Endothelial cell of hepatic sinusoid (primary cell): Measurements from ENCODE around the gene RALGPS2.

Experiments used
- in situ Hi-C: cut with HindIII; loops from 2 replicates; pipeline ENCODE4 v1.10.0; 2017; ENCODE audit warnings: low sequenced_read_pairs

Gene RALGPS2

GRCh38 chr1:178724728-178725465 is at the start of gene RALGPS2:
TSS of gene RALGPS2 (plus strand) at chr1:178725244. CDS start at chr1:178776765, 51,521 bp downstream.
- in situ Hi-C loops, result no loop called here

DNA sequence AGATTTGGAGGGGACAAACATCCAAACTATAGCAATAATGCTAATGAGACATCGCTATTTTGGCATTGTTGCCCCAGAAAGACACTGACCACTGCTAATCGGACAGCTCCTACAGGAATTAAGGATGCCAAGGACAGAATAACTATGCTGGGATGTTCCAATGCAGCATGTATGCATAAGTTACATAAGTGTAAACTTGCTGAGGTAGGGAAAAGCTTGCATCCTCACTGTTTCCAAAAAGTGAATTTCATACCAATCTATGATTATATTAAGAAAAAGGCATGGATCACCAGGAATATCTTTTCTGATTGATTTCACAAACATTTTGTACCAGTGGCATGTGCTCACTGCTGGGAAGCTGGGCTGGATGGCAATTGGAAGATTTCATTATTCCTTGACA is 45.8 kb upstream of the RALGPS2 start:
- in situ Hi-C loops, result no loop called here

DNA sequence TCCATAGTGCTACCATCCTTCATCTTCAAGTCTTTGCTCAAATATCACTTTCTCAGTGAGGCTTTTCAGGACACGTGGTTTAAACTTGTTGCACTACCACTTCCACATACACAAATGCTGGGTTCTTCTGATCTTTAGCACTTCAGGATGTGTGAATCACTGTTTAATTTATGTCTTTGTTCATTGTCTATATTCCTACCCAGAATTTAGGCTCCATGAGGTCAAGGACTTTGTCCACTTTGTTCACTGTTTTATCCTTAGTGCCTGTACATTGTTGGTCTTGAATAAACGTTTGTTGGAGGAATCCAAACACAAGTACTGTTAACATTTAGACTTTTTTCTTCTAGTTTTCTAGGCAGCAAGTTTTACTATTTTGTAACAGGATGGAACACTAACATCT is 42.6 kb upstream of the RALGPS2 start:
- in situ Hi-C loops, result no loop called here

GRCh38 chr1:178682886-178683285 is 42.2 kb upstream of the RALGPS2 start:
- in situ Hi-C loops, result no loop called here

DNA sequence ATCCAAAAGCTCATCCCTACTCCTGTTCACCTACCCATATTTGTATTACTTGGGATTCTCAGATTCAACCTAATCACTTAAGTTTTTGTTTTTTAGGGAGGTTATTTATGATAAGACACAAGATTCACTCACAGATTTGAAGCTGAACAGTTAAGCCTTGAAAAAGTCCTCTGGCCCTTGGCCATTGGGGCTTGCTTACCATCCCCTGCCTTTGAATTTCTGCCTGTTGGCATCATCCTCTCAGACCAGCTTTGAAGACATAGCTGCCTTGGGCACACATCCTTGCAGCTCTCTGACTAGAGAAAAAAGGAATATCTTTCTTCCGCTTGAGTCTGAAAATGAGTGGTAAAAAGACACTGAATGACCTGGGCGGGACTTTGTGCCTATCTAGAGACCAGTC is 41.8 kb upstream of the RALGPS2 start:
- in situ Hi-C loops, result no loop called here

GRCh38 chr1:178684111-178684510 is 40.9 kb upstream of the RALGPS2 start:
- in situ Hi-C loops, result no loop called here

- in situ Hi-C loops, result no loop called here
Measured at GRCh38 chr1:178684542-178685000, 40.5 kb upstream of the RALGPS2 start.

DNA sequence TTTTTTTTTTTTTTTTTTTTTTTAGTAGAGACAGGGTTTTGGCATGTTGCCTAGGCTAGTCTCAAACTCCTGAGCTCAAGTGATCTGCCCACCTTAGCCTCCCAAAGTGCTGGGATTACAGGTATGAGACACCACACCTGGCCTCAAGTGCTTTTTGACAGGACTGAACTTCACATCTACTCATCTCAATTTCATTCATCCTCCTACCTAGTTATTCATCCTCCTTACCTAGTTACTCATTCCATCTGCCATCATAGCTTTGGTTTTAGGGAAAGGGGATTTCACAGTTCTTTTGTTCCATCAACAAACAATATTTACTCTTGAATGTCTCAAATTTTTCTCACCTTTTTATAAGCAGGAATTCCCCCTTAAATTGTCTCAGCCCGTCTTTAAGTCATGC is 38.6 kb upstream of the RALGPS2 start:
- in situ Hi-C loops, result no loop called here

DNA sequence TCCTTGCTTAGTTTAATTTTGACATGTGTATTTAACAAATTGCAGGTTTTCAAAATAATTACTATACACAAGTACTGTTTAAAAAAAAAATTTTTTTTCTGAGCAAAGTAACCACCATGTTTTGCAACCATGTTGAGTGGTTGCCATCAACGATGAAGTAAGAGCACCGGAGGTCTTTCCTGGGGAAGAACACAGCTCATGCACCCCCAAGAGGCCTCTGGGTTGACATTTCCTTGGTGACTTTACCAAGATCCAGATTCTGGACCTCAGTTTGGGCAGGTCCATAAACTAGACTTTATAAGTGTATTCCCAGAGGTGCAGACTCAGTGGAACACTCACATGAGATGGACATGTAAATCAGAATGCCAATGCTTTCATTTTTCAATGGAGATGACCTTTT is 36.8 kb upstream of the RALGPS2 start:
- in situ Hi-C loops, result no loop called here

GRCh38 chr1:178689769-178690168 is 35.3 kb upstream of the RALGPS2 start:
- in situ Hi-C loops, result loop anchor here (5.0 kb wide), 1 partner anchor 37 kb away; no protein-coding TSS in a partner anchor

GRCh38 chr1:178690496-178690895 is 34.5 kb upstream of the RALGPS2 start:
- in situ Hi-C loops, result loop anchor here (5.0 kb wide), 1 partner anchor 38 kb away; no protein-coding TSS in a partner anchor

DNA sequence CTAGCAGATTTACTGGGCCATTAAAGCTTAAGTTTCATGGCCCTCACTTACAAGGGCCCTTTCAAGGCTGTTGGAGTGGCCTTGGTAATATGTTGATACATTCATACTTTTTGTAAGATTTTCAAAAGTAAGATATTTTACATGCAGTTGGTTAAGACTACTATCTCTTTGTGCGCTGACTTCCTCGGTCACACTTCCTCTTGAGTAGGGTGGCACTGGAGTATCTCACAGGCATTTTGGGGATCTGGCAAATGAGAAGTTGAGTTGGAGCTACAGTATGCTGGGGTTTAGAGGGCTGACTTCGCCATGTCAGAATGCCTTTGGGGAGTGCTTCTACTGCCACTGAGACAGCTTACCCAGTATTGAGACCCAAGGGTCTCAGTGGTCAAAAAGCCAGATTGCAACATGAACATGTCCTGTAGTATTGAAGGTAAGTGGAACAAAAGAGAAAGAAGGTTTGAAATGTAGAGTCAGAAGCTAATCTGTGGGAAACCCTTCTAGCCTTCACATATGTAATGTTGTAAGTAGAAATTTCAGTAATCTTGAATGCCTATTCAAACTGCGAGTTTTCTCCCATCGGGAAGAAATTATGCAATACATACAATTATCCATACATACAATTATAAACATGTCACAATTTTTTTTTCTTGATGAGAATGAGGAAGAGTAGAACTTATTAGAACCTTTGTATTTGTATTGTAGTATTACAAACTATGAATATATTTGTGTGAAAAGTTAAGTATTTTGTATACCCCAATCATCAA is 32.3 kb upstream of the RALGPS2 start:
- in situ Hi-C loops, result loop anchor here (5.0 kb wide), 1 partner anchor 40 kb away; no protein-coding TSS in a partner anchor

- in situ Hi-C loops, result loop anchor here (5.0 kb wide), 1 partner anchor 41 kb away; no protein-coding TSS in a partner anchor
Measured at GRCh38 chr1:178693366-178693765, 31.7 kb upstream of the RALGPS2 start.

- in situ Hi-C loops, result loop anchor here (5.0 kb wide), 1 partner anchor 43 kb away; no protein-coding TSS in a partner anchor
Measured at GRCh38 chr1:178694923-178695525, 30.0 kb upstream of the RALGPS2 start.

DNA sequence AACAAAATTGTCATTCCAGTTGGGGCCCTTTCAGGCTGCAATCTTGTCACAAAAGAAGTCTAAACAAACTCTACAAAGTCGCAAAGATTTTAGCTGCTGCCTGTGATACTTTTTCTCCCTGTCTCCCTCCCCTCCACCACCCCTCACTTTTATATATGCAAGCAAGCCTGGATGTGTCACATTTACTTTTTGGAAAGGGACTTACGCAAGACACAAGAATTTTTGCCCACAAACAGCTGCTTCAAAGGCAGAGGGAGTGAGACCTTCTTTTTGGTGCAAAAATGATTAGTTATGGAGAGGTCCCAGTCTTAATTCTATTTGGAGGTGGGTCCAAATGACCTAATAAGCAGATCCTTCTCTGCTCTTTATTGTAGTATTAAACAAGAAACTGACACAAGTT is 22.9 kb upstream of the RALGPS2 start:
- in situ Hi-C loops, result no loop called here

DNA sequence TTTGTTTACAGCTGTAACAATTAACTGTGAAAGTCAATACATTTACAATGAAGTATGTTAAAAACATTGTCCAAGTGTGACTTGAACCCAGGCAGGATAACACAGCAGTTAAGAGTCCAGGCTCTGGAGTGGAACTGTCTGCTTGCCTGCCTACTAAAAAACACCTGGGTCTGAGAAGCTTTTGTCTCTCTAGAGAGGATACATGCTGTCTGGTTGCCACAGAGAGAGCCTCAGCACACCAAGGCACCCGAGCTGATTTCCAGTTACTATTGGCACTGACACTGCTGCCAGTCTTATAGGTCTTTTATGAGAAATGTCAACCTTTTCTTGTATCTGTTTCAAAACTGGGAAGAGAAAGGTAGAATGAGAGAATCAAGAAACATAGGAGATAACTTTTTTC is 20.2 kb upstream of the RALGPS2 start:
- in situ Hi-C loops, result no loop called here

- in situ Hi-C loops, result no loop called here
Measured at GRCh38 chr1:178706432-178706831, 18.6 kb upstream of the RALGPS2 start.

DNA sequence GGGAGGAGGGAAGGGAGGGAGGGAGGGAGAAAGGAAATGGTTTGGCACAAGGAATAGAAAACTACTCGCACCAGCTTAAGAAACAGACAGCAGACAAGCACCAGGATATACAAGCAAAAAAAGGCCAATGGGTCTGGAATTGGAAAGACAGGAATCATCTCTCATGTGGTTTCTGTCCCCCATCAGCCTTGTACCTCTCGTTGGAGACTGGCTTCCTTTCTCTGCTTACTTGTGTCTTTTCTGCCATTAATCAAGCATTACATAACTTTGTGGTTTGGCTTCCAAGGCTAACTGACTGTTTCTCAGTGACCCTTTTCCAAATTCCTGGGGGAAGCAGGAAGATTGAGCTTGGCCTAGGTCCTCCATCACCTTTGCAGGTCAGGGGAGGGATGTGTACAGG is 11.8 kb upstream of the RALGPS2 start:
- in situ Hi-C loops, result no loop called here

- in situ Hi-C loops, result no loop called here
Measured at GRCh38 chr1:178714453-178714852, 10.6 kb upstream of the RALGPS2 start.

GRCh38 chr1:178716111-178716510 is 8.9 kb upstream of the RALGPS2 start:
- in situ Hi-C loops, result no loop called here

- in situ Hi-C loops, result no loop called here
Measured at GRCh38 chr1:178718520-178718919, 6.5 kb upstream of the RALGPS2 start.
